H1 (cell line): ENCODE measurements around the gene WDR7. TPM values are rescaled to one million over a fixed set of nuclear protein-coding genes. Genes with fewer than 3 reads are reported as not detected.

Source experiments
- CTCF ChIA-PET: fragments of 300-600 bp; sonication (Branson Sonifier 250); formaldehyde crosslinking; loops from one replicate; lab custom pipeline; 2021; ENCODE audit not compliant: partially characterized antibody; lab: Charles Lee
- POLR2A ChIA-PET: fragments of 300-600 bp; sonication (Branson Sonifier 250); formaldehyde crosslinking; loops from one replicate; lab custom pipeline; 2021; ENCODE audit warnings: inconsistent platforms; ENCODE audit not compliant: partially characterized antibody; lab: Charles Lee
- DNase-seq, 2 experiments: peaks; one replicate each; pipeline versions ENCODE4 v3.0.0 to v3.0.0-alpha.2; 2010 to 2022; ENCODE audit warnings: low spot score in 2 of 2, low read depth in 1 of 2, mixed read lengths in 1 of 2
- FAIRE-seq: peaks from 2 replicates; lab custom pipeline; 2011; peaks lifted over from hg19 to GRCh38; lab: Jason Lieb, UNC
- H2AFZ ChIP-seq: 2 replicates; pipeline ENCODE4 v1.8.1; 2012; ENCODE audit warnings: low read length, inconsistent platforms
- H2AK5ac ChIP-seq: 2 replicates; pipeline ENCODE4 v1.6.1; 2013; ENCODE audit warnings: low read depth, low read length
- H2BK120ac ChIP-seq: replicated peaks from 2 replicates; pipeline ENCODE3; 2013; ENCODE audit warnings: low read depth, low read length, inconsistent platforms
- H2BK12ac ChIP-seq: 2 replicates; pipeline ENCODE4 v1.6.1; 2013; ENCODE audit warnings: low read depth, low read length
- H2BK15ac ChIP-seq: 2 replicates; pipeline ENCODE4 v1.6.1; 2013; ENCODE audit warnings: low read length
- H2BK20ac ChIP-seq: 2 replicates; pipeline ENCODE4 v1.6.1; 2013; ENCODE audit warnings: low read length
- H2BK5ac ChIP-seq: 2 replicates; pipeline ENCODE4 v1.6.1; 2013; ENCODE audit warnings: low read depth, low read length
- H3K14ac ChIP-seq: 2 replicates; pipeline ENCODE4 v1.6.1; 2013; ENCODE audit warnings: inconsistent platforms; ENCODE audit not compliant: insufficient read length
- H3K18ac ChIP-seq: 2 replicates; pipeline ENCODE4 v1.6.1; 2013; ENCODE audit warnings: low read length; ENCODE audit errors: extremely low read depth
- H3K23ac ChIP-seq: 2 replicates; pipeline ENCODE4 v1.6.1; 2013; ENCODE audit warnings: inconsistent platforms; ENCODE audit not compliant: insufficient read length
- H3K23me2 ChIP-seq: 2 replicates; pipeline ENCODE4 v1.6.1; 2013; ENCODE audit warnings: low read depth, low read length
- H3K27ac ChIP-seq: 2 replicates; pipeline ENCODE4 v1.6.1; 2011; ENCODE audit warnings: low read depth, low read length, inconsistent platforms
- H3K27me3 ChIP-seq, 4 experiments: replicated peaks in 1 of 4; 1 replicate in 1 of 4; 2 replicates in 3 of 4; pipeline versions ENCODE4 v1.6.1 to v1.8.1; 2011 to 2013; ENCODE audit warnings: low read length in 3 of 4, mild to moderate bottlenecking in 3 of 4, inconsistent platforms in 2 of 4, mixed read lengths in 2 of 4, moderate library complexity in 1 of 4; ENCODE audit not compliant: control insufficient read depth in 3 of 4, insufficient read depth in 3 of 4; ENCODE audit errors: extremely low read depth in 1 of 4
- H3K36me3 ChIP-seq, 4 experiments: 2 replicates each; pipeline versions ENCODE4 v1.6.1 to v1.8.1; 2011 to 2013; ENCODE audit warnings: mild to moderate bottlenecking in 4 of 4, low read length in 3 of 4, moderate library complexity in 2 of 4, control low read depth in 1 of 4, inconsistent platforms in 1 of 4; ENCODE audit not compliant: insufficient read depth in 4 of 4, control insufficient read depth in 2 of 4
- H3K4ac ChIP-seq: replicated peaks from 2 replicates; pipeline ENCODE3; 2013; ENCODE audit warnings: low read length, low read depth, mixed read lengths, inconsistent platforms; ENCODE audit not compliant: insufficient read length
- H3K4me1 ChIP-seq, 4 experiments: replicated peaks in 1 of 4; 1 replicate in 1 of 4; 2 replicates in 3 of 4; pipeline versions ENCODE4 v1.6.1 to v1.8.1; 2011 to 2013; ENCODE audit warnings: low read length in 3 of 4, inconsistent platforms in 2 of 4, mixed read lengths in 1 of 4; ENCODE audit not compliant: insufficient read depth in 4 of 4, control insufficient read depth in 3 of 4
- H3K4me2 ChIP-seq, 2 experiments: 2 replicates each; pipeline versions ENCODE4 v1.6.1 to v1.8.1; 2011 to 2013; ENCODE audit warnings: low read depth in 2 of 2, low read length in 2 of 2, control low read depth in 1 of 2, inconsistent platforms in 1 of 2, mild to moderate bottlenecking in 1 of 2; ENCODE audit not compliant: insufficient read depth in 1 of 2
- H3K4me3 ChIP-seq, 4 experiments: fragments of 200-600, 300-600 bp in 1 of 4; sonication (generic), shearing (Covaris generic), sonication (Bioruptor Twin) in 1 of 4; 2 replicates each; pipeline versions ENCODE4 v1.5.1 to v1.8.1; 2011 to 2016; ENCODE audit warnings: low read length in 4 of 4, low read depth in 3 of 4, control low read depth in 2 of 4, inconsistent platforms in 2 of 4, mild to moderate bottlenecking in 2 of 4, mixed read lengths in 1 of 4, moderate library complexity in 1 of 4; ENCODE audit not compliant: insufficient read depth in 2 of 4; ENCODE audit errors: extremely low read depth in 1 of 4
- H3K56ac ChIP-seq: replicated peaks from 2 replicates; pipeline ENCODE3; 2013; ENCODE audit warnings: low read depth, mild to moderate bottlenecking, mixed read lengths, low read length, inconsistent platforms; ENCODE audit not compliant: insufficient read length
- H3K79me1 ChIP-seq: 2 replicates; pipeline ENCODE4 v1.6.1; 2013; ENCODE audit warnings: low read depth, low read length, control low read depth
- H3K79me2 ChIP-seq, 2 experiments: 2 replicates each; pipeline versions ENCODE4 v1.6.1 to v1.8.1; 2012 to 2013; ENCODE audit warnings: low read length in 2 of 2, mild to moderate bottlenecking in 2 of 2, inconsistent platforms in 1 of 2; ENCODE audit not compliant: insufficient read depth in 2 of 2, control insufficient read depth in 1 of 2
- H3K9ac ChIP-seq, 4 experiments: replicated peaks in 1 of 4; 1 replicate in 1 of 4; 2 replicates in 3 of 4; pipeline versions ENCODE4 v1.6.1 to v1.8.1; 2011 to 2013; ENCODE audit warnings: low read depth in 3 of 4, low read length in 3 of 4, control low read depth in 2 of 4, mild to moderate bottlenecking in 2 of 4, moderate library complexity in 2 of 4, inconsistent platforms in 1 of 4; ENCODE audit errors: extremely low read depth in 1 of 4
- H3K9me3 ChIP-seq, 2 experiments: 2 replicates each; pipeline versions ENCODE4 v1.6.1 to v1.8.1; 2012 to 2013; ENCODE audit warnings: mild to moderate bottlenecking in 2 of 2, moderate library complexity in 2 of 2, control low read depth in 1 of 2, inconsistent platforms in 1 of 2, low read depth in 1 of 2, low read length in 1 of 2, mixed read lengths in 1 of 2; ENCODE audit not compliant: insufficient read depth in 2 of 2
- H4K20me1 ChIP-seq, 2 experiments: replicated peaks in 1 of 2; 2 replicates each; pipeline versions ENCODE3 to v1.8.1; 2011 to 2013; ENCODE audit warnings: inconsistent platforms in 2 of 2, low read length in 2 of 2, mild to moderate bottlenecking in 1 of 2; ENCODE audit not compliant: insufficient read depth in 2 of 2, control insufficient read depth in 1 of 2
- H4K5ac ChIP-seq: 2 replicates; pipeline ENCODE4 v1.6.1; 2013; ENCODE audit warnings: low read length, low read depth, mixed read lengths, inconsistent platforms; ENCODE audit not compliant: insufficient read length
- H4K8ac ChIP-seq: 2 replicates; pipeline ENCODE4 v1.8.0; 2013; ENCODE audit warnings: mild to moderate bottlenecking, moderate library complexity, low read length, inconsistent platforms; ENCODE audit not compliant: insufficient read depth; ENCODE audit errors: extremely low read depth
- H4K91ac ChIP-seq: replicated peaks from 2 replicates; pipeline ENCODE3; 2013; ENCODE audit warnings: low read length, mixed read lengths, inconsistent platforms; ENCODE audit not compliant: insufficient read length
- CEBPB ChIP-seq: IDR thresholded peaks from 2 replicates; pipeline ENCODE4 v1.6.1; 2012; ENCODE audit warnings: low read depth, low read length
- WGBS, 2 experiments: shearing (Covaris generic) in 1 of 2; methylation state at CpG; one replicate each; pipeline versions ENCODE4 v1.1.6 to v1.1.7; 2013 to 2015; ENCODE audit warnings: low lambda C conversion rate in 2 of 2, mixed read lengths in 2 of 2, inconsistent platforms in 1 of 2, low coverage in 1 of 2, missing lambda C conversion rate in 1 of 2; ENCODE audit not compliant: insufficient replicate concordance in 2 of 2, insufficient coverage in 1 of 2, insufficient read length in 1 of 2; ENCODE audit errors: extremely low coverage in 1 of 2, missing lambda C conversion rate in 1 of 2; 5-methylcytosine and 5-hydroxymethylcytosine counted together
- polyA plus RNA-seq, 7 experiments: library from polyadenylated mRNA; depleted of rRNA in 3 of 7; stranded (reverse) in 5 of 7; unstranded in 2 of 7; fragments of >200 nt in 5 of 7; fragments of 200-250 nt in 2 of 7; gene quantifications; 1 replicate in 5 of 7; 2 replicates in 1 of 7; 4 replicates in 1 of 7; pipeline versions ENCODE4 v1.2.1 to v1.2.3, GENCODE V29; 2011 to 2013; ENCODE audit warnings: missing spikeins in 2 of 7, mixed read lengths in 2 of 7
- total RNA-seq: library from RNA; stranded (reverse); fragmentation: NEBNext Ultra II Directional; extraction: Animal tissue kit (Norgen Biotek cat#: 25700); gene quantifications from 2 replicates; pipeline ENCODE4 v1.2.1, GENCODE V29; 2021

WDR7 gene
- total and polyA plus RNA-seq, 2 of the 8 experiments (the other 6 are each of a cell fraction or from before 2014, with no cell fraction given), result 5.5 to 15.2 TPM

GRCh38 chr18:56635007-56635406 lies 16.2 kb upstream of the WDR7 start:
- Histone ChIP-seq H3K4me2 (no peak overlapping the region), H3K9me3 (no peaks in the 10 kb centered on the region), H3K56ac (no peak overlapping the region), H2BK15ac (no peak overlapping the region), H3K4me1 (no peaks in the 10 kb centered on the region; a peak in 1 of 7 replicates)
- WGBS, 2 experiments, result 92% methylated on average over 5 of the region's 5 CpGs; no CpG with 5 or more reads in 1 of the 2 experiments
- TF ChIP-seq CEBPB, result no peak
- TF ChIP-seq, all 59 proteins: peak for 0
- Histone ChIP-seq H3K23ac (no peak overlapping the region), H3K27ac (no peak overlapping the region), H2BK5ac (no peak overlapping the region), H2BK12ac (no peak overlapping the region), H3K36me3 (peaks cover 0 to 5% (median 0%) of the 10 kb centered on the region in 4 experiments; a peak in 1 of 8 replicates), H4K20me1 (peaks cover 6 to 10% of the 10 kb centered on the region in 2 experiments), H3K4ac (no peak overlapping the region), H3K9ac (no peak overlapping the region), H3K79me2 (peaks cover 25 to 82% of the 10 kb centered on the region in 2 experiments), H4K5ac (no peak overlapping the region), H2AFZ (no peak overlapping the region), H3K4me3 (no peak overlapping the region), H3K23me2 (peaks cover 6% of the 10 kb centered on the region), H3K18ac (no peak overlapping the region), H3K14ac (no peak overlapping the region), H3K27me3 (no peaks in the 10 kb centered on the region), H2BK120ac (no peak overlapping the region), H3K79me1 (peaks cover 2% of the 10 kb centered on the region), H2BK20ac (no peak overlapping the region), H4K91ac (no peak overlapping the region), H2AK5ac (no peak overlapping the region), H4K8ac (no peak overlapping the region)
- CTCF ChIA-PET, result no interaction called here
- DNase-seq (no peak), FAIRE-seq (no peak)
- POLR2A ChIA-PET, result no interaction called here
